OCI-LY7 (cell line): ENCODE measurements around the gene OXSR1. TPM values are rescaled to one million over a fixed set of nuclear protein-coding genes. Genes with fewer than 3 reads are reported as not detected.

Source experiments
- BruUV-seq: library from RNA; stranded (reverse); fragments of 400-500 nt; replicated peaks from 2 replicates; lab custom pipeline; 2021; lab: Mats Ljungman, UMichigan
- CTCF ChIA-PET: fragments of 300-600 bp; sonication (Branson Sonifier 250); formaldehyde crosslinking; loops from one replicate; lab custom pipeline; 2022; ENCODE audit warnings: antibody characterized with exemption; ENCODE audit not compliant: unreplicated experiment; lab: Charles Lee
- POLR2A ChIA-PET: fragments of 300-600 bp; sonication (Branson Sonifier 250); formaldehyde crosslinking; loops from one replicate; lab custom pipeline; 2022; ENCODE audit warnings: antibody characterized with exemption; lab: Charles Lee
- DNase-seq: peaks from one replicate; pipeline ENCODE4 v3.0.0-alpha.2; 2015; ENCODE audit warnings: low spot score
- H2AFZ ChIP-seq: fragments of 200-600 bp; sonication (generic), shearing (Covaris generic); 2 replicates; pipeline ENCODE4 v1.6.1; 2014; ENCODE audit warnings: mild to moderate bottlenecking, antibody characterized with exemption, low read length, moderate library complexity
- H3K27ac ChIP-seq: fragments of 200-600 bp; sonication (generic); 2 replicates; pipeline ENCODE4 v1.5.1; 2014; ENCODE audit warnings: mixed run types, low read depth, mild to moderate bottlenecking, moderate library complexity, low read length, inconsistent platforms; ENCODE audit not compliant: poor library complexity, severe bottlenecking
- H3K36me3 ChIP-seq: fragments of 200-600 bp; sonication (generic); 2 replicates; pipeline ENCODE4 v1.6.1; 2014; ENCODE audit warnings: mild to moderate bottlenecking, antibody characterized with exemption, low read length, moderate library complexity, mixed read lengths; ENCODE audit not compliant: insufficient read depth
- H3K4me1 ChIP-seq: fragments of 200-600 bp; sonication (generic); 2 replicates; pipeline ENCODE4 v1.5.1; 2014; ENCODE audit warnings: mild to moderate bottlenecking, low read length; ENCODE audit not compliant: insufficient read depth, poor library complexity, severe bottlenecking
- H3K4me2 ChIP-seq: fragments of 200-600 bp; sonication (generic); 2 replicates; pipeline ENCODE4 v1.6.1; 2014; ENCODE audit warnings: mild to moderate bottlenecking, low read length
- H3K4me3 ChIP-seq: fragments of 200-600 bp; sonication (generic); 2 replicates; pipeline ENCODE4 v1.5.1; 2014; ENCODE audit warnings: mild to moderate bottlenecking, low read depth, low read length; ENCODE audit not compliant: poor library complexity, severe bottlenecking
- H3K79me2 ChIP-seq: fragments of 200-600 bp; sonication (generic); 2 replicates; pipeline ENCODE4 v1.6.1; 2016; ENCODE audit warnings: low read depth, mild to moderate bottlenecking, low read length, moderate library complexity, mixed read lengths; ENCODE audit not compliant: insufficient read depth
- H3K9me2 ChIP-seq: fragments of 200-600 bp; sonication (generic); 2 replicates; pipeline ENCODE4 v1.6.1; 2016; ENCODE audit warnings: mild to moderate bottlenecking, low read length, mixed read lengths; ENCODE audit not compliant: insufficient read depth
- H3K9me3 ChIP-seq: fragments of 200-600 bp; sonication (generic); 2 replicates; pipeline ENCODE4 v1.6.1; 2014; ENCODE audit warnings: mild to moderate bottlenecking, mixed run types, low read length, mixed read lengths
- H4K20me1 ChIP-seq: fragments of 200-600 bp; sonication (generic); 2 replicates; pipeline ENCODE4 v1.6.1; 2014; ENCODE audit warnings: mild to moderate bottlenecking, antibody characterized with exemption, low read length, moderate library complexity, mixed read lengths; ENCODE audit not compliant: insufficient read depth
- EZH2phosphoT487 ChIP-seq: fragments of 200-600 bp; sonication (generic); IDR thresholded peaks from 2 replicates; pipeline ENCODE4 v1.6.1; 2018; ENCODE audit warnings: low read depth, borderline replicate concordance, mild to moderate bottlenecking, mixed run types, antibody characterized with exemption, low read length, moderate library complexity, mixed read lengths
- intact Hi-C: fragments of 100-400 bp; cut with micrococcal nuclease; formaldehyde crosslinking; loops from one replicate; pipeline ENCODE4 v1.10.0; 2022; ENCODE audit not compliant: unreplicated experiment
- total RNA-seq, 2 experiments: library from RNA; depleted of rRNA in 1 of 2; stranded (reverse); fragments of >200 nt in 1 of 2; shearing (Covaris generic) in 1 of 2; gene quantifications; 2 replicates each; pipeline ENCODE4 v1.2.3, GENCODE V29; 2014 to 2022
- TF ChIP-seq, protein P1 (sequence below): fragments of 200-600 bp; sonication (generic); conservative IDR thresholded peaks from 2 replicates; pipeline ENCODE4 v1.5.1; 2014; ENCODE audit warnings: mild to moderate bottlenecking, antibody characterized with exemption, low read length, moderate library complexity, mixed read lengths

Gene OXSR1
- total RNA-seq, 2 experiments from 2014 or later, result 21.4 to 43.7 TPM

DNA sequence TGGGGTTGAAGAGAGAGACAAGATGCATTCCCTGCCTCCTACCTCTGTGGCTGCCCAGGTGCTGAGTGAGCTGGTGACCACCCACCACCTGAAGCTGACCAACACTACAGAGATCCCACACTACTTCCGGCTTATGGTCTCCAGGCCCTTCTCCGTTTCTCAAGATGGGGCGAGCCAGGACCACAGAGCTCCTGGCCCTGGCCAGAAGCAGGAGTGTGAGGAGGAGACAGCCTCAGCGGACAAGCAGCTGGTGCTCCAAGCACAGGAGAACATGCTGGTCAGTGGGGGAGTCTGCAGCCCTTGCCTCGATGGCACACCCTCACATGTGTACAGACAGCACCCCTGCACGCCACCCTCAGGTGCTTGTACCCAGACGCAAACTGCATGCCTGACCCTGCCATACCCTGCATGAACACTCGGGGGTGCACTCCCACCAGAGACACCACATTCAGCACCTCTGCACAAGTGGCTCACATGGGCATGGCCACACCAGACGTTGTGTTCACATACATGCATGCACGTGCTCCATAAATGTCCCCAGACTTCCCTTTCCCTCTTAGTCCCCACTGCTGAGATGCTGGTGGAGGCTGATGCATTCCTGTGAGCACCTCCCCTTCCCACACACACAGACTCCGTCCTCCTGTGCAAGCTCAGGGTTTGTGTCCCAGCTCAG is 47.5 kb upstream of the OXSR1 start:
- no peaks in the 10 kb centered on the region; the same call in 1 of the 2 replicates for H4K20me1 ChIP-seq
- BruUV-seq, result no TSS peak
- no peak overlapping the region for H3K4me3 ChIP-seq
- TF ChIP-seq EZH2phosphoT487, result no peak
- TF ChIP-seq, protein P1, sequence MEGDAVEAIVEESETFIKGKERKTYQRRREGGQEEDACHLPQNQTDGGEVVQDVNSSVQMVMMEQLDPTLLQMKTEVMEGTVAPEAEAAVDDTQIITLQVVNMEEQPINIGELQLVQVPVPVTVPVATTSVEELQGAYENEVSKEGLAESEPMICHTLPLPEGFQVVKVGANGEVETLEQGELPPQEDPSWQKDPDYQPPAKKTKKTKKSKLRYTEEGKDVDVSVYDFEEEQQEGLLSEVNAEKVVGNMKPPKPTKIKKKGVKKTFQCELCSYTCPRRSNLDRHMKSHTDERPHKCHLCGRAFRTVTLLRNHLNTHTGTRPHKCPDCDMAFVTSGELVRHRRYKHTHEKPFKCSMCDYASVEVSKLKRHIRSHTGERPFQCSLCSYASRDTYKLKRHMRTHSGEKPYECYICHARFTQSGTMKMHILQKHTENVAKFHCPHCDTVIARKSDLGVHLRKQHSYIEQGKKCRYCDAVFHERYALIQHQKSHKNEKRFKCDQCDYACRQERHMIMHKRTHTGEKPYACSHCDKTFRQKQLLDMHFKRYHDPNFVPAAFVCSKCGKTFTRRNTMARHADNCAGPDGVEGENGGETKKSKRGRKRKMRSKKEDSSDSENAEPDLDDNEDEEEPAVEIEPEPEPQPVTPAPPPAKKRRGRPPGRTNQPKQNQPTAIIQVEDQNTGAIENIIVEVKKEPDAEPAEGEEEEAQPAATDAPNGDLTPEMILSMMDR, result peak; percentile 86
- no peaks in the 10 kb centered on the region for H3K9me3 ChIP-seq
- H3K79me2 ChIP-seq, result no peaks in the 10 kb centered on the region
- H2AFZ ChIP-seq, result no peak overlapping the region
- POLR2A ChIA-PET, result interaction anchor here (0.7 kb wide), 1 partner anchor 67 kb away, joined by 5 read pairs; no protein-coding TSS in a partner anchor
- H3K4me2 ChIP-seq, result no peak overlapping the region
- no peaks in the 10 kb centered on the region for H3K4me1 ChIP-seq
- H3K36me3 ChIP-seq, result peaks cover 19% of the 10 kb centered on the region
- H3K9me2 ChIP-seq, result no peaks in the 10 kb centered on the region
- intact Hi-C loops, result loop anchor here (1.0 to 5.0 kb wide), 3 partner anchors 180 to 361 kb away; partner anchors contain the start of gene XYLB
- H3K27ac ChIP-seq, result no peak overlapping the region
- CTCF ChIA-PET, result interaction anchor here (0.5 kb wide), 1 partner anchor 11 kb away, joined by 3 read pairs; no protein-coding TSS in a partner anchor
- DNase-seq, result peak; percentile 75

- H3K9me3 ChIP-seq, result no peaks in the 10 kb centered on the region
- H3K36me3 ChIP-seq, result peaks cover 25% of the 10 kb centered on the region
- no peak for TF ChIP-seq EZH2phosphoT487
- TF ChIP-seq, protein P1, result no peak
- no peak overlapping the region for H3K4me2 ChIP-seq
- DNase-seq, result no peak
- H2AFZ ChIP-seq, result no peak overlapping the region
- no peaks in the 10 kb centered on the region for H3K9me2 ChIP-seq
- no peak overlapping the region for H3K4me3 ChIP-seq
- no peak overlapping the region for H3K27ac ChIP-seq
- POLR2A ChIA-PET, result interaction anchor here (1.2 kb wide), 1 partner anchor 44 kb away, joined by 3 read pairs; no protein-coding TSS in a partner anchor
- BruUV-seq, result no TSS peak
- H3K79me2 ChIP-seq, result no peaks in the 10 kb centered on the region
- CTCF ChIA-PET, result interaction anchor here (0.6 kb wide), 1 partner anchor 363 kb away, joined by 3 read pairs; no protein-coding TSS in a partner anchor
- intact Hi-C loops, result loop anchor here (1.0 to 5.0 kb wide), 3 partner anchors 180 to 361 kb away; partner anchors contain the start of gene XYLB
- no peaks in the 10 kb centered on the region; the same call in 1 of the 2 replicates for H4K20me1 ChIP-seq
- no peaks in the 10 kb centered on the region for H3K4me1 ChIP-seq
Observed at GRCh38 chr3:38118421-38119247, 46.7 kb upstream of the OXSR1 start.
